Osteoblast (primary cell): Measurements from ENCODE around the gene RRM2. TPM values are rescaled to one million over a fixed set of nuclear protein-coding genes. Genes with fewer than 3 reads are reported as not detected.

Experiments used
- DNase-seq: peaks from one replicate; pipeline ENCODE4 v3.0.0; 2011; ENCODE audit warnings: low spot score, mixed read lengths; ENCODE audit not compliant: insufficient read length; ENCODE audit errors: missing footprints
- H2AFZ ChIP-seq: 2 replicates; pipeline ENCODE4 v1.6.0; 2011; ENCODE audit warnings: mild to moderate bottlenecking, low read length
- H3K27ac ChIP-seq: 2 replicates; pipeline ENCODE4 v1.5.1; 2011; ENCODE audit warnings: mild to moderate bottlenecking, low read depth, low read length, moderate library complexity
- H3K27me3 ChIP-seq: 2 replicates; pipeline ENCODE4 v1.6.0; 2012; ENCODE audit warnings: mild to moderate bottlenecking, control low read depth, inconsistent platforms, low read length, moderate library complexity; ENCODE audit not compliant: insufficient read depth
- H3K36me3 ChIP-seq: 2 replicates; pipeline ENCODE4 v1.5.1; 2011; ENCODE audit warnings: mild to moderate bottlenecking, low read length, control low read depth, moderate library complexity; ENCODE audit not compliant: insufficient read depth
- H3K4me1 ChIP-seq: 2 replicates; pipeline ENCODE4 v1.5.1; 2011; ENCODE audit warnings: mild to moderate bottlenecking, low read length, control low read depth, moderate library complexity; ENCODE audit not compliant: insufficient read depth
- H3K4me2 ChIP-seq: 2 replicates; pipeline ENCODE4 v1.6.0; 2011; ENCODE audit warnings: mild to moderate bottlenecking, low read length; ENCODE audit not compliant: insufficient read depth
- H3K4me3 ChIP-seq: fragments of 200-600 bp; sonication (generic); 3 replicates; pipeline ENCODE4 v1.5.1; 2012; ENCODE audit warnings: mild to moderate bottlenecking, low read length, inconsistent platforms; ENCODE audit not compliant: insufficient read depth
- H3K79me2 ChIP-seq: 2 replicates; pipeline ENCODE4 v1.6.0; 2012; ENCODE audit warnings: mild to moderate bottlenecking, low read length, control low read depth, inconsistent platforms; ENCODE audit not compliant: insufficient read depth
- H3K9me3 ChIP-seq: 2 replicates; pipeline ENCODE4 v1.5.1; 2011; ENCODE audit warnings: low read depth, low read length, control low read depth
- H4K20me1 ChIP-seq: 2 replicates; pipeline ENCODE4 v1.6.0; 2012; ENCODE audit warnings: mild to moderate bottlenecking, low read length, control low read depth; ENCODE audit not compliant: insufficient read depth
- total RNA-seq: library from RNA; depleted of rRNA; stranded (reverse); fragments of >200 nt; gene quantifications from 2 replicates; pipeline ENCODE4 v1.2.3, GENCODE V29; 2012
- TF ChIP-seq, protein P1 (sequence below): IDR thresholded peaks from 2 replicates; pipeline ENCODE4 v1.5.1; 2011; ENCODE audit warnings: mild to moderate bottlenecking, low read depth, low read length, moderate library complexity; ENCODE audit errors: extremely low read depth

RRM2 gene
- total RNA-seq, 1 donor, result 4.3 TPM

- Histone ChIP-seq H3K36me3 (no peaks in the 10 kb centered on the region), H3K4me2 (no peak overlapping the region), H3K4me3 (no peak overlapping the region), H3K27ac (no peak overlapping the region), H3K27me3 (peaks cover 44% of the 10 kb centered on the region), H4K20me1 (peaks cover 2% of the 10 kb centered on the region), H2AFZ (no peak overlapping the region), H3K9me3 (no peaks in the 10 kb centered on the region), H3K79me2 (no peaks in the 10 kb centered on the region), H3K4me1 (peaks cover 7% of the 10 kb centered on the region)
- DNase-seq, result peak; percentile 17
- TF ChIP-seq, protein P1, sequence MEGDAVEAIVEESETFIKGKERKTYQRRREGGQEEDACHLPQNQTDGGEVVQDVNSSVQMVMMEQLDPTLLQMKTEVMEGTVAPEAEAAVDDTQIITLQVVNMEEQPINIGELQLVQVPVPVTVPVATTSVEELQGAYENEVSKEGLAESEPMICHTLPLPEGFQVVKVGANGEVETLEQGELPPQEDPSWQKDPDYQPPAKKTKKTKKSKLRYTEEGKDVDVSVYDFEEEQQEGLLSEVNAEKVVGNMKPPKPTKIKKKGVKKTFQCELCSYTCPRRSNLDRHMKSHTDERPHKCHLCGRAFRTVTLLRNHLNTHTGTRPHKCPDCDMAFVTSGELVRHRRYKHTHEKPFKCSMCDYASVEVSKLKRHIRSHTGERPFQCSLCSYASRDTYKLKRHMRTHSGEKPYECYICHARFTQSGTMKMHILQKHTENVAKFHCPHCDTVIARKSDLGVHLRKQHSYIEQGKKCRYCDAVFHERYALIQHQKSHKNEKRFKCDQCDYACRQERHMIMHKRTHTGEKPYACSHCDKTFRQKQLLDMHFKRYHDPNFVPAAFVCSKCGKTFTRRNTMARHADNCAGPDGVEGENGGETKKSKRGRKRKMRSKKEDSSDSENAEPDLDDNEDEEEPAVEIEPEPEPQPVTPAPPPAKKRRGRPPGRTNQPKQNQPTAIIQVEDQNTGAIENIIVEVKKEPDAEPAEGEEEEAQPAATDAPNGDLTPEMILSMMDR, result no peak
Observed at GRCh38 chr2:10076511-10076910, 46.0 kb upstream of the RRM2 start.

GRCh38 chr2:10076988-10077527 is 45.5 kb upstream of the RRM2 start:
- Histone ChIP-seq H3K27me3 (peaks cover 49% of the 10 kb centered on the region), H3K27ac (no peak overlapping the region), H4K20me1 (peaks cover 2% of the 10 kb centered on the region), H3K4me3 (no peak overlapping the region), H3K36me3 (no peaks in the 10 kb centered on the region), H3K4me1 (peaks cover 7% of the 10 kb centered on the region), H3K9me3 (no peaks in the 10 kb centered on the region), H3K4me2 (no peak overlapping the region), H3K79me2 (no peaks in the 10 kb centered on the region), H2AFZ (no peak overlapping the region)
- TF ChIP-seq, protein P1, result no peak
- peak; percentile 14 for DNase-seq

- H3K4me1 ChIP-seq, result peaks cover 7% of the 10 kb centered on the region
- H3K4me2 ChIP-seq, result no peak overlapping the region
- H3K27me3 ChIP-seq, result peaks cover 58% of the 10 kb centered on the region
- H2AFZ ChIP-seq, result no peak overlapping the region
- H3K79me2 ChIP-seq, result no peaks in the 10 kb centered on the region
- peaks cover 2% of the 10 kb centered on the region for H4K20me1 ChIP-seq
- DNase-seq, result peak; percentile 52
- H3K27ac ChIP-seq, result no peak overlapping the region
- H3K36me3 ChIP-seq, result no peaks in the 10 kb centered on the region
- no peak overlapping the region for H3K4me3 ChIP-seq
- TF ChIP-seq, protein P1, result no peak
- no peaks in the 10 kb centered on the region for H3K9me3 ChIP-seq
Observed at GRCh38 chr2:10078001-10078400, 44.5 kb upstream of the RRM2 start.

DNA sequence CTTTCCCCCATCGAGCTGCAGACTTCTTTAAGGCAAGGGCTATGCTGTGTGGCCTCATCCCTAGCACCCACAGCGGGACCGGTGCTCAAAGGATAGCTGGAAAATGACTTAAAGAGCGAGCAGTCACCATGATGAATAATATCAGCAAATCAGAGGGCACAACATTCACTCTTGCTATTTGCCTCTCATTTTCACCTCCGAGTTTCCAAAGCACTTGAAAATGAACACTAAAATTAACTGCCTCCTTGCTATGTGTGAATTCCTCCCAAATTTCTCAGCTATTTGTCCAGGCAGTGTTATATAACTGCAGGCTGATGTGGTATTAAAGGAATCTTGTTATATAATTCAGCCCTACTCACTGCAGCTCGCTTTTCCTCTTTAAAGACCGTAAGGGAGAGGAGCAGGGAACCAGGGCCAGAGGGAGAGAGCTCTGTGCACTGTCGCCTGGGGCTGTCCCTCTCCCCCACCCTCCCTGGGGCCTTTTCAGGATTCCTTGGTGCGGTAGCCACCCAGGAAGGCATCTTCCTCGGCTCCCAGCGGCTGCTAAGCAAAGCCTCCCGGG is 43.8 kb upstream of the RRM2 start:
- Histone ChIP-seq H3K27ac (no peak overlapping the region), H3K79me2 (no peaks in the 10 kb centered on the region)
- DNase-seq, result no peak

More for the DNA sequence above, 43.8 kb upstream of the RRM2 start:
- H3K9me3 ChIP-seq, result no peaks in the 10 kb centered on the region
- no peaks in the 10 kb centered on the region for H3K36me3 ChIP-seq
- H3K4me2 ChIP-seq, result peak overlapping the region; percentile 84
- no peaks in the 10 kb centered on the region for H4K20me1 ChIP-seq
- peaks cover 61% of the 10 kb centered on the region for H3K27me3 ChIP-seq
- peak overlapping the region; percentile 87 for H2AFZ ChIP-seq
- TF ChIP-seq, protein P1, result no peak
- peaks cover 7% of the 10 kb centered on the region for H3K4me1 ChIP-seq
- H3K4me3 ChIP-seq, result peak overlapping the region; percentile 69
